ENCODE results near the gene PLPPR1. TPM values are rescaled to one million over a fixed set of nuclear protein-coding genes. Genes with fewer than 3 reads are reported as not detected.

The PLPPR1 gene
- total and polyA plus RNA-seq, 2 experiments from 2014 or later, result 1.3 to 3.7 TPM

DNA sequence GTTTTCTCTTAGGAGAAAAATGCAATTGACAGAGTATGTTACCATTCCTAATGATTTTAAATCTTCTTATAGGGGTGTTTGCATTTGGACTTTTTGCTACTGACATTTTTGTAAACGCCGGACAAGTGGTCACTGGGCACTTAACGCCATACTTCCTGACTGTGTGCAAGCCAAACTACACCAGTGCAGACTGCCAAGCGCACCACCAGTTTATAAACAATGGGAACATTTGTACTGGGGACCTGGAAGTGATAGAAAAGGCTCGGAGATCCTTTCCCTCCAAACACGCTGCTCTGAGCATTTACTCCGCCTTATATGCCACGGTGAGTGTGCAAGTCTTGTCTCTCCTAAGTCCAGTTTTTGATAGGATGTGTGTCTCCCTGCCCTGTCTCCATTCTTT is 280.6 kb downstream of the PLPPR1 start (continued):
- no peak for TF ChIP-seq JUNB (IDR thresholded peaks at IDR 0.05; ENCODE audit: unreplicated experiment)
- TF ChIP-seq, protein P1, sequence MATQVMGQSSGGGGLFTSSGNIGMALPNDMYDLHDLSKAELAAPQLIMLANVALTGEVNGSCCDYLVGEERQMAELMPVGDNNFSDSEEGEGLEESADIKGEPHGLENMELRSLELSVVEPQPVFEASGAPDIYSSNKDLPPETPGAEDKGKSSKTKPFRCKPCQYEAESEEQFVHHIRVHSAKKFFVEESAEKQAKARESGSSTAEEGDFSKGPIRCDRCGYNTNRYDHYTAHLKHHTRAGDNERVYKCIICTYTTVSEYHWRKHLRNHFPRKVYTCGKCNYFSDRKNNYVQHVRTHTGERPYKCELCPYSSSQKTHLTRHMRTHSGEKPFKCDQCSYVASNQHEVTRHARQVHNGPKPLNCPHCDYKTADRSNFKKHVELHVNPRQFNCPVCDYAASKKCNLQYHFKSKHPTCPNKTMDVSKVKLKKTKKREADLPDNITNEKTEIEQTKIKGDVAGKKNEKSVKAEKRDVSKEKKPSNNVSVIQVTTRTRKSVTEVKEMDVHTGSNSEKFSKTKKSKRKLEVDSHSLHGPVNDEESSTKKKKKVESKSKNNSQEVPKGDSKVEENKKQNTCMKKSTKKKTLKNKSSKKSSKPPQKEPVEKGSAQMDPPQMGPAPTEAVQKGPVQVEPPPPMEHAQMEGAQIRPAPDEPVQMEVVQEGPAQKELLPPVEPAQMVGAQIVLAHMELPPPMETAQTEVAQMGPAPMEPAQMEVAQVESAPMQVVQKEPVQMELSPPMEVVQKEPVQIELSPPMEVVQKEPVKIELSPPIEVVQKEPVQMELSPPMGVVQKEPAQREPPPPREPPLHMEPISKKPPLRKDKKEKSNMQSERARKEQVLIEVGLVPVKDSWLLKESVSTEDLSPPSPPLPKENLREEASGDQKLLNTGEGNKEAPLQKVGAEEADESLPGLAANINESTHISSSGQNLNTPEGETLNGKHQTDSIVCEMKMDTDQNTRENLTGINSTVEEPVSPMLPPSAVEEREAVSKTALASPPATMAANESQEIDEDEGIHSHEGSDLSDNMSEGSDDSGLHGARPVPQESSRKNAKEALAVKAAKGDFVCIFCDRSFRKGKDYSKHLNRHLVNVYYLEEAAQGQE (IDR thresholded peaks at IDR 0.05; ENCODE audit: unreplicated experiment), result no peak
- no peak for TF ChIP-seq STAT1 (IDR thresholded peaks at IDR 0.05; ENCODE audit: unreplicated experiment)
- TF ChIP-seq POLR2AphosphoS5 (IDR thresholded peaks at IDR 0.05; ENCODE audit: low read depth), result no peak
- TF ChIP-seq EZH2phosphoT487 (IDR thresholded peaks at IDR 0.05; ENCODE audit: unreplicated experiment), result no peak
- TF ChIP-seq, protein P2, sequence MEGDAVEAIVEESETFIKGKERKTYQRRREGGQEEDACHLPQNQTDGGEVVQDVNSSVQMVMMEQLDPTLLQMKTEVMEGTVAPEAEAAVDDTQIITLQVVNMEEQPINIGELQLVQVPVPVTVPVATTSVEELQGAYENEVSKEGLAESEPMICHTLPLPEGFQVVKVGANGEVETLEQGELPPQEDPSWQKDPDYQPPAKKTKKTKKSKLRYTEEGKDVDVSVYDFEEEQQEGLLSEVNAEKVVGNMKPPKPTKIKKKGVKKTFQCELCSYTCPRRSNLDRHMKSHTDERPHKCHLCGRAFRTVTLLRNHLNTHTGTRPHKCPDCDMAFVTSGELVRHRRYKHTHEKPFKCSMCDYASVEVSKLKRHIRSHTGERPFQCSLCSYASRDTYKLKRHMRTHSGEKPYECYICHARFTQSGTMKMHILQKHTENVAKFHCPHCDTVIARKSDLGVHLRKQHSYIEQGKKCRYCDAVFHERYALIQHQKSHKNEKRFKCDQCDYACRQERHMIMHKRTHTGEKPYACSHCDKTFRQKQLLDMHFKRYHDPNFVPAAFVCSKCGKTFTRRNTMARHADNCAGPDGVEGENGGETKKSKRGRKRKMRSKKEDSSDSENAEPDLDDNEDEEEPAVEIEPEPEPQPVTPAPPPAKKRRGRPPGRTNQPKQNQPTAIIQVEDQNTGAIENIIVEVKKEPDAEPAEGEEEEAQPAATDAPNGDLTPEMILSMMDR (conservative IDR thresholded peaks at IDR 0.05; ENCODE audit: low read depth in 2 of 2), result no peak
- TF ChIP-seq NANOG (IDR thresholded peaks at IDR 0.05; ENCODE audit: borderline replicate concordance), result no peak
- no peak for TF ChIP-seq EZH2 (IDR thresholded peaks at IDR 0.05; ENCODE audit: low read depth, unreplicated experiment)

DNA sequence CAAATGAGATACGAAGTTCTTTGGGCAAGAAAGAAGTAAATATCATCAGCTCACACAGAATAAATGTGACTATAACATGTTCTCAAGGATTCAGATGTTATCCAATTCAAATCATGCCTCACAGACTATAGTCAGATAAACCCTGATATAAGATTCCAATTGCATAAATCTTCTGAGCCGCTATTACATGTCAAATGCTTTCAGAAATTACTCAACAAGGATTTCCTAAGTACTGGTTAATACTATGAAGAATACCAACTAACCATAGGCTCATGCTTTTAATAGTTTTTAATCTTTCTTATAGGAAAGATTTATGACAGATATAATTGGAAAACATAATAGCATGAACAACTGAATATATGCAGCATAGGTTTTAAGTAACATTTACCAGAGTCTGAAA is 282.7 kb downstream of the PLPPR1 start:
- H3K4me3 ChIP-seq, result no peak overlapping the region
- no peaks in the 10 kb centered on the region for H3K79me2 ChIP-seq (replicated peaks; ENCODE audit: insufficient read depth)
- ATAC-seq (no peak), DNase-seq (ENCODE audit: low spot score) (no peak)
- no peaks in the 10 kb centered on the region for H3K36me3 Mint-ChIP-seq (ENCODE audit: low read depth)
- no peak overlapping the region for H3K4me3 Mint-ChIP-seq
- H3K36me3 ChIP-seq (ENCODE audit: insufficient read depth), result no peaks in the 10 kb centered on the region
- no peaks in the 10 kb centered on the region for H3K9me2 ChIP-seq (ENCODE audit: insufficient read depth)
- H4K20me1 ChIP-seq (replicated peaks; ENCODE audit: insufficient read depth), result no peaks in the 10 kb centered on the region
- no peak overlapping the region for H3K27ac ChIP-seq (ENCODE audit: low read depth)
- H3K27me3 ChIP-seq (ENCODE audit: insufficient read depth), result no peaks in the 10 kb centered on the region
- H3K4me1 ChIP-seq (ENCODE audit: insufficient read depth), result no peaks in the 10 kb centered on the region
- H3K9me3 Mint-ChIP-seq, result no peaks in the 10 kb centered on the region
- no peak overlapping the region for H2AFZ ChIP-seq
- H3K4me2 ChIP-seq, result no peak overlapping the region
- H3K27me3 Mint-ChIP-seq (ENCODE audit: insufficient read depth, low read depth, poor library complexity), result peaks cover 2% of the 10 kb centered on the region
- no peaks in the 10 kb centered on the region for H3F3A ChIP-seq (replicated peaks; ENCODE audit: low read depth)
- no peaks in the 10 kb centered on the region for H3K4me1 Mint-ChIP-seq
- H3K27ac Mint-ChIP-seq, result no peak overlapping the region
- TF ChIP-seq, protein P3, sequence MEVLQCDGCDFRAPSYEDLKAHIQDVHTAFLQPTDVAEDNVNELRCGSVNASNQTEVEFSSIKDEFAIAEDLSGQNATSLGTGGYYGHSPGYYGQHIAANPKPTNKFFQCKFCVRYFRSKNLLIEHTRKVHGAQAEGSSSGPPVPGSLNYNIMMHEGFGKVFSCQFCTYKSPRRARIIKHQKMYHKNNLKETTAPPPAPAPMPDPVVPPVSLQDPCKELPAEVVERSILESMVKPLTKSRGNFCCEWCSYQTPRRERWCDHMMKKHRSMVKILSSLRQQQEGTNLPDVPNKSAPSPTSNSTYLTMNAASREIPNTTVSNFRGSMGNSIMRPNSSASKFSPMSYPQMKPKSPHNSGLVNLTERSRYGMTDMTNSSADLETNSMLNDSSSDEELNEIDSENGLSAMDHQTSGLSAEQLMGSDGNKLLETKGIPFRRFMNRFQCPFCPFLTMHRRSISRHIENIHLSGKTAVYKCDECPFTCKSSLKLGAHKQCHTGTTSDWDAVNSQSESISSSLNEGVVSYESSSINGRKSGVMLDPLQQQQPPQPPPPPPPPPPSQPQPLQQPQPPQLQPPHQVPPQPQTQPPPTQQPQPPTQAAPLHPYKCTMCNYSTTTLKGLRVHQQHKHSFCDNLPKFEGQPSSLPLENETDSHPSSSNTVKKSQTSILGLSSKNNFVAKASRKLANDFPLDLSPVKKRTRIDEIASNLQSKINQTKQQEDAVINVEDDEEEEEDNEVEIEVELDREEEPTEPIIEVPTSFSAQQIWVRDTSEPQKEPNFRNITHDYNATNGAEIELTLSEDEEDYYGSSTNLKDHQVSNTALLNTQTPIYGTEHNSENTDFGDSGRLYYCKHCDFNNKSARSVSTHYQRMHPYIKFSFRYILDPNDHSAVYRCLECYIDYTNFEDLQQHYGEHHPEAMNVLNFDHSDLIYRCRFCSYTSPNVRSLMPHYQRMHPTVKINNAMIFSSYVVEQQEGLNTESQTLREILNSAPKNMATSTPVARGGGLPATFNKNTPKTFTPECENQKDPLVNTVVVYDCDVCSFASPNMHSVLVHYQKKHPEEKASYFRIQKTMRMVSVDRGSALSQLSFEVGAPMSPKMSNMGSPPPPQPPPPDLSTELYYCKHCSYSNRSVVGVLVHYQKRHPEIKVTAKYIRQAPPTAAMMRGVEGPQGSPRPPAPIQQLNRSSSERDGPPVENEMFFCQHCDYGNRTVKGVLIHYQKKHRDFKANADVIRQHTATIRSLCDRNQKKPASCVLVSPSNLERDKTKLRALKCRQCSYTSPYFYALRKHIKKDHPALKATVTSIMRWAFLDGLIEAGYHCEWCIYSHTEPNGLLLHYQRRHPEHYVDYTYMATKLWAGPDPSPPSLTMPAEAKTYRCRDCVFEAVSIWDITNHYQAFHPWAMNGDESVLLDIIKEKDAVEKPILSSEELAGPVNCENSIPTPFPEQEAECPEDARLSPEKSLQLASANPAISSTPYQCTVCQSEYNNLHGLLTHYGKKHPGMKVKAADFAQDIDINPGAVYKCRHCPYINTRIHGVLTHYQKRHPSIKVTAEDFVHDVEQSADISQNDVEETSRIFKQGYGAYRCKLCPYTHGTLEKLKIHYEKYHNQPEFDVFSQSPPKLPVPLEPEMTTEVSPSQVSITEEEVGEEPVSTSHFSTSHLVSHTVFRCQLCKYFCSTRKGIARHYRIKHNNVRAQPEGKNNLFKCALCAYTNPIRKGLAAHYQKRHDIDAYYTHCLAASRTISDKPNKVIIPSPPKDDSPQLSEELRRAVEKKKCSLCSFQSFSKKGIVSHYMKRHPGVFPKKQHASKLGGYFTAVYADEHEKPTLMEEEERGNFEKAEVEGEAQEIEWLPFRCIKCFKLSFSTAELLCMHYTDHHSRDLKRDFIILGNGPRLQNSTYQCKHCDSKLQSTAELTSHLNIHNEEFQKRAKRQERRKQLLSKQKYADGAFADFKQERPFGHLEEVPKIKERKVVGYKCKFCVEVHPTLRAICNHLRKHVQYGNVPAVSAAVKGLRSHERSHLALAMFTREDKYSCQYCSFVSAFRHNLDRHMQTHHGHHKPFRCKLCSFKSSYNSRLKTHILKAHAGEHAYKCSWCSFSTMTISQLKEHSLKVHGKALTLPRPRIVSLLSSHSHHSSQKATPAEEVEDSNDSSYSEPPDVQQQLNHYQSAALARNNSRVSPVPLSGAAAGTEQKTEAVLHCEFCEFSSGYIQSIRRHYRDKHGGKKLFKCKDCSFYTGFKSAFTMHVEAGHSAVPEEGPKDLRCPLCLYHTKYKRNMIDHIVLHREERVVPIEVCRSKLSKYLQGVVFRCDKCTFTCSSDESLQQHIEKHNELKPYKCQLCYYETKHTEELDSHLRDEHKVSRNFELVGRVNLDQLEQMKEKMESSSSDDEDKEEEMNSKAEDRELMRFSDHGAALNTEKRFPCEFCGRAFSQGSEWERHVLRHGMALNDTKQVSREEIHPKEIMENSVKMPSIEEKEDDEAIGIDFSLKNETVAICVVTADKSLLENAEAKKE (CRISPR knock-in tag; IDR thresholded peaks at IDR 0.05), result no peak
- TF ChIP-seq CREB1 (CRISPR knock-in tag; IDR thresholded peaks at IDR 0.05; ENCODE audit: low read depth) (no peak), NANOG (IDR thresholded peaks at IDR 0.05; ENCODE audit: borderline replicate concordance) (no peak), ZNF114 (CRISPR knock-in tag; IDR thresholded peaks at IDR 0.05) (no peak), ZNF331 (CRISPR knock-in tag; IDR thresholded peaks at IDR 0.05; ENCODE audit: low read depth) (no peak), EZH2 (IDR thresholded peaks at IDR 0.05; ENCODE audit: low read depth, unreplicated experiment) (no peak)
- TF ChIP-seq, protein P2 (conservative IDR thresholded peaks at IDR 0.05; ENCODE audit: low read depth in 2 of 2), result no peak

Measured in GM23338 (cell line).